Loucy (cell line): Measurements from ENCODE around the gene NUP155.

Experiments used
- CTCF ChIP-seq: fragments of 200-600 bp; sonication (generic); conservative IDR thresholded peaks from 2 replicates; pipeline ENCODE4 v1.5.1; 2014; ENCODE audit warnings: mild to moderate bottlenecking, antibody characterized with exemption, low read length
- EZH2phosphoT487 ChIP-seq: fragments of 200-600 bp; IDR thresholded peaks from 2 replicates; pipeline ENCODE4 v1.6.1; 2018; ENCODE audit warnings: antibody characterized with exemption, mild to moderate bottlenecking, moderate library complexity, borderline replicate concordance

- TF ChIP-seq CTCF: no peak
- no peak for TF ChIP-seq EZH2phosphoT487
Observed at GRCh38 chr5:37272511-37272910, 98.4 kb downstream of the NUP155 start.
